ENCODE data around the gene AFG3L2.

Gene AFG3L2

DNA sequence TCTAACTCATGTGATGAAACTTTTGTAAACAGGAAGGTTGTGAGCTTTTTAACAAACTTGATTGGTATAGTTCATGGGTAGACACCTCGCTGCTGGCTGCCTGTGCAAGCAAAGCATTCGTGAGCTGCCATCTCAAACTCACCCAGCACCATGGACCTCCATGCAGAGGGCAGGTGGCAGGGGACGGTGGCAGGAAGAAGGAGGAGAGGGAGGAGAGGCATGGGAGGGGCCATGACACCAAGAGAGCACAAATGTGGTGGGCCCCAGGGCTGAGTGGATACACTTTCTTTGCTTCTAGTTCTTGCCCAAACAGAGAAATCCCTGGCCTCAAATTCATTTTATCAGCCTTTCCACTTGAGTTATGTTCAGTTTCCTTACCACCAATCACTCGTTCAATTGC lies 29.1 kb downstream of the AFG3L2 start:
- TF ChIP-seq CTCF (IDR thresholded peaks at IDR 0.05; ENCODE audit: low read length) (no peak), EZH2 (IDR thresholded peaks at IDR 0.05; ENCODE audit: borderline replicate concordance, low read length) (no peak)
- Histone ChIP-seq H3K4me3 (ENCODE audit: low read depth, low read length, poor library complexity, severe bottlenecking) (no peak overlapping the region), H3K9ac (ENCODE audit: low read length) (no peak overlapping the region), H3F3A (ENCODE audit: insufficient read depth, low read length) (no peaks in the 10 kb centered on the region), H4K20me1 (ENCODE audit: insufficient read depth, low read length) (no peaks in the 10 kb centered on the region), H3K4me1 (ENCODE audit: insufficient read depth, low read length, severe bottlenecking) (no peaks in the 10 kb centered on the region), H3K4me2 (ENCODE audit: low read length) (no peak overlapping the region), H3K79me2 (ENCODE audit: insufficient read depth, low read length) (no peaks in the 10 kb centered on the region), H3K27ac (ENCODE audit: low read depth, low read length, poor library complexity, severe bottlenecking) (no peak overlapping the region), H3K9me2 (ENCODE audit: low read depth, low read length) (no peaks in the 10 kb centered on the region), H3K36me3 (ENCODE audit: insufficient read depth, low read length) (peaks cover 96% of the 10 kb centered on the region), H3K9me3 (ENCODE audit: low read length) (no peaks in the 10 kb centered on the region), H2AFZ (ENCODE audit: low read length) (no peak overlapping the region), H3K27me3 (ENCODE audit: insufficient read depth, low read length) (no peaks in the 10 kb centered on the region)

DNA sequence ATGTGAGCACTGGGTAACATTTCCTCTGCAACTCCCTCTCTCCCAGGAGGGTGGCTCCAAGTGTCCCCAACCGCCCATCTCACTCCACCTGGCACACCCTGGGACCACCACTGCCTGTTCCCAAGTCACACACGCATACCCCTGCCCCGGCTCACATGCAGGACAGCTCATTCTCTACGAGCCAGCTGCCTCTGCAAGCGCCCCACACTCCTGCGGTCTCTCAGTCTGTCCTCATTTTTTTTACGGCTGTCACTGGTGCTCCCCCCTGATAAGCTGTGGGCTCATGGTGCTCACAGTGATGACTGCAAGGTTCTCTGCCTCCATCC lies 30.8 kb downstream of the AFG3L2 start:
- no peaks in the 10 kb centered on the region for H3K27me3 ChIP-seq (ENCODE audit: insufficient read depth, low read length)
- no peak overlapping the region for H2AFZ ChIP-seq (ENCODE audit: low read length)
- no peaks in the 10 kb centered on the region for H3K9me3 ChIP-seq (ENCODE audit: low read length)
- H3K4me1 ChIP-seq (ENCODE audit: insufficient read depth, low read length, severe bottlenecking), result no peaks in the 10 kb centered on the region
- no peak overlapping the region for H3K27ac ChIP-seq (ENCODE audit: low read depth, low read length, poor library complexity, severe bottlenecking)
- no peak overlapping the region for H3K4me3 ChIP-seq (ENCODE audit: low read depth, low read length, poor library complexity, severe bottlenecking)
- no peak overlapping the region for H3K9ac ChIP-seq (ENCODE audit: low read length)
- no peaks in the 10 kb centered on the region for H4K20me1 ChIP-seq (ENCODE audit: insufficient read depth, low read length)
- no peaks in the 10 kb centered on the region for H3K9me2 ChIP-seq (ENCODE audit: low read depth, low read length)
- TF ChIP-seq EZH2 (IDR thresholded peaks at IDR 0.05; ENCODE audit: borderline replicate concordance, low read length), result no peak
- TF ChIP-seq CTCF (IDR thresholded peaks at IDR 0.05; ENCODE audit: low read length), result no peak
- H3F3A ChIP-seq (ENCODE audit: insufficient read depth, low read length), result no peaks in the 10 kb centered on the region
- H3K36me3 ChIP-seq (ENCODE audit: insufficient read depth, low read length), result peaks cover 96% of the 10 kb centered on the region
- no peak overlapping the region for H3K4me2 ChIP-seq (ENCODE audit: low read length)
- H3K79me2 ChIP-seq (ENCODE audit: insufficient read depth, low read length), result no peaks in the 10 kb centered on the region

GRCh38 chr18:12345491-12346239 lies 31.4 kb downstream of the AFG3L2 start:
- Histone ChIP-seq H3K4me3 (ENCODE audit: low read depth, low read length, poor library complexity, severe bottlenecking) (no peak overlapping the region), H3K9me3 (ENCODE audit: low read length) (no peaks in the 10 kb centered on the region), H3K4me1 (ENCODE audit: insufficient read depth, low read length, severe bottlenecking) (no peaks in the 10 kb centered on the region), H3K36me3 (ENCODE audit: insufficient read depth, low read length) (peaks cover 96% of the 10 kb centered on the region), H3K27me3 (ENCODE audit: insufficient read depth, low read length) (no peaks in the 10 kb centered on the region), H3K9ac (ENCODE audit: low read length) (no peak overlapping the region), H3K27ac (ENCODE audit: low read depth, low read length, poor library complexity, severe bottlenecking) (no peak overlapping the region), H2AFZ (ENCODE audit: low read length) (no peak overlapping the region), H3K4me2 (ENCODE audit: low read length) (no peak overlapping the region), H3K79me2 (ENCODE audit: insufficient read depth, low read length) (no peaks in the 10 kb centered on the region), H3K9me2 (ENCODE audit: low read depth, low read length) (no peaks in the 10 kb centered on the region), H4K20me1 (ENCODE audit: insufficient read depth, low read length) (no peaks in the 10 kb centered on the region), H3F3A (ENCODE audit: insufficient read depth, low read length) (no peaks in the 10 kb centered on the region)
- TF ChIP-seq EZH2 (IDR thresholded peaks at IDR 0.05; ENCODE audit: borderline replicate concordance, low read length) (no peak), CTCF (IDR thresholded peaks at IDR 0.05; ENCODE audit: low read length) (no peak)

Measured in OCI-LY1 (cell line).